HG02759 (cell line): ENCODE results near the gene SLC7A10.
A peak's percentile ranks its signal among the peaks of the same experiment; 100 is the strongest.
"Not testable (repeated sequence)": the region's sequence is repeated elsewhere in the genome, so short reads cannot be mapped to it uniquely, and the experiment has no call there.

Source experiments
- ATAC-seq: cut with Tn5 transposase; IDR thresholded peaks from one replicate; pipeline ENCODE4 v1.9.1; 2021; ENCODE audit warnings: mild to moderate bottlenecking, moderate library complexity; ENCODE audit not compliant: unreplicated experiment

Gene SLC7A10

DNA sequence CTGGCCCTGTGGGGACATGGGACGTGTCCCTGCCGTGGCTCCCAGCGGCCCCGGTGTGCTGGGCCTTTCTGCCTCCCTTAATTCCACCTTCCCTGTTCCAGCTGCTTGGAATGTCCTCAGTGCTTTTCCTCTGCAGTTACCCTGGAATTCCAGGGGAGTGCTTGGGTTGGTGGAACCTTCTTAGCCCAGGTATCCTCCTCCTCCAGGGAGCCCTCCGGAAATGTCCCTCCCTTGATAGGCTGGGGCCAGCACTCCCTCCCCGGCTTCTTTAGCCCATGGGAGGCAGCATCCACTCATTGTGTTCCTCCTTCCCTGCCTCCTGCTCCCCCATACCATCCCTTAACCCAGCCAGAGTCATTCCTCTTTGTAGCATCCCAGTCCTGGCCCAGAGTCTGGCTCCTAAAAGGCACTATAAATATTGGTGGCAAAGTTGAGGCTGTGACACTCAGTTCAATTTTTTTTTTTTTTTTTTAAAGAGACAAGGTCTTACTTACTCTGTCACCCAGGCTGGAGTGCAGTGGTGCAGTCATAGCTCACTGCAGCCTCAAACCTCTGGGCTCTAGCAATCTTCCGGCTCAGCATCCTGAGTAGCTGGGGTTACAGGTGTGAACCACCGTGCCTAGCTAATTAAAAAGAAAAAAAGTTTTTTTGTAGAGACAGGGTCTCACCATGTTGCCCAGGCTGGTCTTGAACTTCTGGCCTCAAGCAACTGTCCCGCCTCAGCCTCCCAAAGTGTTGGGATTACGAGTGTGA, 13.7 kb upstream of the SLC7A10 start:
- no peak for ATAC-seq

DNA sequence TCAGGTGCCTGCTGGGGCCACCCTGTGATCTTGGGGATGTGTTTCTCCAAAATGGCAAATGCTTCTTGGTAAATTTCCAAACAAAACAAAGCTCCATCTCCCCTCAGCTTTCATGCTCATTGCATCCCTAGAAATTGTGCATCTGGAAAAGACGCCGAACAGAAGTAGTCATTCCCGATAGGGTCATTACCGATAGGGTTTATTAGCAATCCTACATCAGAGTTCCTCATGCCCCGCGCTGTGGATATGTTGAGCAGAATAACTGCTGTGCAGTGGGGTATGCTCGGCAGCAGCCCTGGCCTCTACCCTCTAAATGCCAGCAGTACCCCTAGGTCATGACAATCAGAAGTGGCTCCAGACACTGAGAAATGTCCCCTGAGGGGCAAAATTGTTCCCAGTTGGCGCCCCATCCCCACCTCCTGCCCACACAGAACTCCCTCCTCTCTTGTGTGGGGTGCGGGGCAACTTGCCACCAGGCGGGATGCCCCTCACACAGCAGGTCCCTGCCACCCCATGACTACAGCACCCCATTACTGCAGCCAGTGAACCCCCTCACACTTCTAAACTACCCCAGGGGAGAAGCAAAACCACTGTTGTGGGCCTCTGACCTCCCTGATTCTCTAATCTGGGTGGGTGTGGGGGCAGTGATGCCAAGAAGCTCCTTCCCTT, 13.0 kb upstream of the SLC7A10 start:
- ATAC-seq, result no peak

DNA sequence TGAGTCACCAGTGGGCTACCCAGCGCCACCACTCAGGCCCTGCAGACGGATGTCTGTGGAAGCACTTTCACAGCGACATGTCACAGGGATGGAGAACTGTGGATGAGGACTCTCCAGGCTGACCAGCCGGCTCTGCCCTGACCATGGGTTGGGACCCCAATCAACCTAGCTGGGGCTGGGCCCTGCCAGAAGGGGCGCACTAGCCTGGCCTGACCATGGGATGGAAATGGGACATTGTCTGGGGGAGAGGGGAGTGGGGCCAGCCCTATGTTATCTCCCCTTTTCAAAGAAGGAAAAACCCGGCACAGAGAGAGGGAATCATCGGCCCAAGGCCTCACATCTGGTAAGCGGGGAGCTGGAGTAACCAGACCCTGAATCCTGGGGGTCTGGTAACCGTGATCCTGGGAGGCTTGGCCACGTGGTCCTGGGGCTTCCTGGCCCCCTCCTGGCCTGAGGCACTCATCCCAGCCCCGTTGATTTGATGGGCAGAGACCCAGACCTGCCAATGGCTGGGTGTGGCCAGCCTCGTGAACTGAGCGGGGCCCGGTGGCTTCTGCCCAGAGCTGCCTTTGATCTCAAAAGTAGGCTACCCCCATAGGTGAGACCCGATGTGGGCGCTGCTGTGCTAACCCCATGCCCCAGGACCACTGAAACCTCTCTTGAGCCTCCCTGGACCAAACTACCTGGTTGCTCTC, 11.2 kb upstream of the SLC7A10 start:
- no peak for ATAC-seq

DNA sequence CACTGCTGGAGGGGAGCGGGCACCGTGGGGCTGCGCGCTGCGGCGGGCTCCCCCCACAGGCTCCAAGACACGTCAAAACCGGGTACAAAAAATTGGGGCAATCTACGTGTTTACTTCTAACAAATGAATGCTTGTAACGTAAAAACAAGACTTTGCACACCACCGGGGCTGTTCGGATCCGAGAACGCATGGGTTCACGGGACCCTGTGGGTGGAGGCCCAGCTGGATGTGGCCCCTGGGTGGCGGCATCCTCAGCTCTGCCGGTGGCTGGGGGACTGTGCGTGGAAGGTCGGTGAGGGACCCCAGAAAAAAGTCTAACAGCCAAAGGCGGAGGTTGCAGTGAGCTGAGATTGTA, 10.3 kb upstream of the SLC7A10 start:
- ATAC-seq, result no peak

DNA sequence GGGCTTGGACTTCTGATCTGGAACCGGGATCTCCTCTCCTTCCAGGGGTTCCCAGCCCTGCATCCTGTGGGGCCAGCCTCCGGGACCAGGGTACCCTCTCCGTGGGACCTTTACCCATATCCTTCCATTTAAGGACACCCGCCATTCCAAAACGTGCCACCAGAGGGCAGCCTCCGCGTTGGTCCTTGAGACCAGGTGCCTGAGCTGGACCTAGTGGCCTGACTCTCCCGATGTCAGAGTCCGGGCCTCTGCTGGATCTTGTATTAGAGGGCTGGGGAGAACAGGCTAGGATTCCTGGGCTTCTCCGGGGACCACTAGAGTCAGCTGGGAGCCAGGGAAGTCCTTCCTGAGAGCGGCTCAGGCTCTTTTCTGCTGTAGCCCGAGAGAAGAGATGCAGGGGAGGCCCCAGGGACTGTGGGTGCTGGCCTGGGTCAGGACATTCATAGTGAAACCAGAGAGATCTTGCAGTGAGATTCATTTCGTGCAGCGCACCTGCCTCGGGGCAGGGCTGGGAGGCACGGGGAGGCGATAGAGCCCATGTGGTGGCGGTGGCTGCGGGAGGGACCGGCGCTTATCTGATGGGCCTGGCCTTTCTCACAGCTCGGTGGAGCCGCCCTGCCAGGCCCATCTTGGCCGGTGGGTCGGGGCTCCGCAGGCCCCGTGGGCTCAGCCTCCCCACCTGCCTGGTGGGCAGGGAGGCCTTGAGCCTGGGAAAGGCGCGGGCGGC, 9.8 kb upstream of the SLC7A10 start:
- peak; percentile 97 for ATAC-seq

GRCh38 chr19:33234736-33235135, 9.1 kb upstream of the SLC7A10 start:
- ATAC-seq, result no peak

GRCh38 chr19:33234092-33234491, 8.4 kb upstream of the SLC7A10 start:
- no peak for ATAC-seq

DNA sequence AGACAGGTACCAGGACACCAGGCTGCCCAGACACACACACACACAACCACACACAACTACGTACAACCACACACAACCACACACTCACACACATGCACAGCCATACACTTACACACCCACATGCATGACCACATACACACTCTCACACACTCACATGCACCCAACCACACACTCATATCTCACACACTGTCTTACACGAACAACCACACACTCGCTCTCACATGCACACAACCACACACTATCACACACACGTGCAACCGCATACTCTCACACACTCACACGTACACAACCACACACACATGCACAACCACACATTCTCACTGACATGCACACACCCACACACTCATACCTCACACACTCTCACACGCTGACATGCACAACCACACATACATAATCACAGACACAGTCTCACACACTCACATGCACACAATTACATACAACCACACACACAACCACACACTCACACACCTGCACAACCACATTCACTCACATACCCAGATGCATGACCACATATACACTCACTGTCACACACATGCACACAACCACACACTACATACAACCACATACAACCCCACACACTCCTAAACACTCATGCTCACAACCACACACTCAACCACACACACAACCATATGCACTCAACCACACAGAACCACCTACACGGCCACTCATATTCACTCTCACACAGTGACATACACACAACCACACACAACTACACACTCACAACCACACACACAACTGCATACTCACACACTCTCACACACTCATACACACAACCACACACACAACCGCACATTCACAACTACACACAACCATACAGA, 7.6 kb upstream of the SLC7A10 start:
- no peak for ATAC-seq

DNA sequence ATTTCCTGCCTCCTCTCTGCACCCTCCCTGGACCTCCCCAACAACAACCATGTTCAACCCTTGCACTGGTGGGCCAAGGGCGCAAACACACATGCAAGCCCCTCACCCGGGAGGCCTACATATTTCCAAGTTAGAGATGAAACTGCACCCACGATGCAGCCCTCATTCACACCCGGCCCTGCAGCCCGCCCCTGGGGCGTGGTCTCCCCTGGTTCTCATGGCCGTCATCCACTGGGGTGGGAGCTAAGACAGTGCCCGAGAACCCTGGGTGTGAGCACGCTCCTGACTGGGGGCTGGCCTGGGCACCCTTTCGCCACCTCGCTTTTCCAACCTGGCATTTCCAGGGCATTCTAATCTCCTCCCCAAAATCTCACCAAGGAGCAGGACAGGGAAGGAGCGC, 7.0 kb upstream of the SLC7A10 start:
- no peak for ATAC-seq

DNA sequence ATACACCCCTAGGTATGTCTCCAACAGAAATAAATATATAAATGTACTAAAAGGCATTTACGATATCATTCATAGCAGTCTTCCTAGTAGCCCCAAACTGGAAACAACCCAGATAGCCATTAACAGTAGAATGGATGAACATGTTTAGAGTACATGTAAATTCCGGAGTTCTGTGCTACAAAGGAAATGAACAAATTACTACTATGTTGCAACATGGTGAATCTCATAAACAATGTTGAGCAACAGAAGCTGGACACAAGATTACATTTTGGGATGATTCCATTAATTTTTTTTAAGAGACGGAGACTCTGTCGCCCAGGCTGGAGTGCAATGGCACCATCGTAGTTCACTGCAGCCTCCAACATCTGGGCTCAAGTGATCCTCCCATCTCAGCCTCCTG, 5.9 kb upstream of the SLC7A10 start:
- no peak for ATAC-seq

DNA sequence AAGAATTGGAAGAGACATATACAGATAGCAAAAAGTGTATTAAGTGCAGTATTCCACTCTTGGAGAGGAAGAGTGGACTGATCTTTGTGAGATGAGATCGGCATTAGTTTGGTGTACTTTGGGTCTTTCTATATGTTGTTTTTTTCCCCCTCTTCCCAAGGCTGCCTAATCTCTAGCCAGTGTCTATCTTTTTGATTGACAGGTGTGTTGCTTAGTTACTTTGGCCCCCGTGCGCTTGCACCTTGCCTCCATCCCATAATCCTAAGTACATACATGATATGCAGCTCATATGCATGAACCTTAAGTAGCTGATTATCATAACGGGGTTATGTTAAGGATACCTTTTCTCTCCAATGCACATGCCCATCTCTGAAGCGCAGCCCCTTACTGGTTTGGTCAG, 4.3 kb upstream of the SLC7A10 start:
- ATAC-seq, result no peak

GRCh38 chr19:33227870-33228599, 2.4 kb upstream of the SLC7A10 start:
- ATAC-seq, result no peak

- ATAC-seq, result no peak
Observed at GRCh38 chr19:33227242-33227650, 1.6 kb upstream of the SLC7A10 start.

DNA sequence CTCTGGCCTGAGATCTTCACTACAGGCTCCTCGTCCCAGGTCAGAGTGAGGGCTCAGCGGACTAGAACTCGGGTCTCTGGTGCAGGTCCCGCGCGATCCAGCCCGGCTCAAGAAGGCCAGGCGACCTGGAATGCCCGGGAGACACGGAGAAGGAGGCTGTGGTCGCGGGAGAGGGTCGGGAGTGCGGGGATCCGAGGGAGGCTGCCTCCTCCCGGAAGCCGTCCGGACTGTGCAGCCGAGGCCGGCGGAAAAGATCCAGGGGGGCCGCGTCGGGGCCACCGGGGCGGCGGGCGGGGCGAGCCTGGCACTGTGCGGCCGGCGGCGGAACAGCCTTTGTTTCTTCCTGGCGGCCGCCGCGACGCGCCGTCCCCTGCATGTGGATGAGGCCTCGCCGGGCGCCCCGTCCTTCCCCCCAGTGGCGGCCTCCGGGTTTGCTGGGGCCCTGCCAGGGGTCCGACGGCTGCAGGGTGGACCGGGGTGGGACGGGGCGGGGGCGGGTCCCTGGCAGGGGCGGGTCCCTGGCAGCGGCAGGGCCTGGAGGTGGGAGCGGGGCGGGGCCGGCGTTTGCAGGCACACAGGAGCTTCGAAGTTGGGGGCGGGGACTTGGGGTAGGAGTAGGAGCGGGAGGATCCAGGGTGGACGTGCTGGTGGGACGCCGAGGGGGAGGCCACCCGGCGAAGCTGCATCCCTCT, 1.0 kb upstream of the SLC7A10 start:
- ATAC-seq, result no peak

DNA sequence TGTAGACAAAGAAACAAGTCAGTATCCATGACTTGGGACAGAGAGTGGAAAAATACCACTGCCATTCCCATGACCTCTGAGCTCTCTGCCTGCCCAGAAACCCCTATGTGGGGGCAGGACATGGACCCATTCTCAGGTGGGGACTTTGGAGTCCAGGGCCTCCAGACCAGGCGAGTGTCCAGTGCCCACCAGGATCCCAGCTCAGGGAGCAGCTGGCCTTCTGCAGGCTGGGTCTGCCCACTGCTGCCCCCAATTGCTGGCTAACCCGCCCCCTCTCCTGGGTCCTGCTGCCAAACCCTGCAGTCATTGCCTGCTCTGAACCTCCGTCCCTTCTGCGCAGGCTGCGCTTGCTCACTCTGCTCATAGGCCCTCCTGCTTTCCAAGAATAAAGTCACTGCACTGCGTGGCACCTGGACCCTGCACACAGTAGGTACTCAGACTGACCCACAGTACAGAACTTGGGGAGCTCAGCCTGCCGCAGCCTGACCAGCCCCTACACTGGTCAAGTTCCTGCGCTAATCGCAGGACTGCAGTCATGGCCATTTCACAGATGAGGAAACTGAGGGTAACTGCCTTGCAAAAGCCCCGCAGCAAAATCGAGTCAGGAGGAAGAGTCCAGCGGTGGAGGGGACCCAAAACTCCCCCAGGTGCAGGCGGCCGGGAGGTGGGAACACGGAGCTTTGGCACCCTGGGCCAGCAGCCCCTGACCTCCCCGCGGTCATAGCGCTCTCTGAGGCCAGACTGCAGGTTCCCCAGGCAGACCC, 774 bp downstream of the SLC7A10 start:
- no peak for ATAC-seq

- ATAC-seq, result not testable (repeated sequence)
Observed at GRCh38 chr19:33222255-33222654, 3.4 kb downstream of the SLC7A10 start.

GRCh38 chr19:33221638-33222037, 4.0 kb downstream of the SLC7A10 start:
- no peak for ATAC-seq

GRCh38 chr19:33220735-33221134, 4.9 kb downstream of the SLC7A10 start:
- no peak for ATAC-seq

- no peak for ATAC-seq
Observed at GRCh38 chr19:33220115-33220514, 5.5 kb downstream of the SLC7A10 start.
